Frontal cortex (tissue), 4 donors: ENCODE results near the gene MUC13. TPM values are rescaled to one million over a fixed set of nuclear protein-coding genes. Genes with fewer than 3 reads are reported as not detected.
"Not testable (repeated sequence)": the region's sequence is repeated elsewhere in the genome, so short reads cannot be mapped to it uniquely, and the experiment has no call there.

ENCODE experiments used
- DNase-seq, 2 donors: peaks; one replicate each; pipeline ENCODE4 v3.0.0; 2012; ENCODE audit warnings: low spot score in 2 of 2
- FAIRE-seq: peaks from 2 replicates; lab custom pipeline; 2012; peaks lifted over from hg19 to GRCh38; lab: Jason Lieb, UNC
- total RNA-seq: library from RNA; depleted of rRNA; stranded (reverse); fragments of >200 nt; gene quantifications from one replicate; pipeline ENCODE4 v1.2.3, GENCODE V29; 2014
- donor health status: control.
- donor health status: control.
- donor health status: control.

MUC13 gene, protein sequence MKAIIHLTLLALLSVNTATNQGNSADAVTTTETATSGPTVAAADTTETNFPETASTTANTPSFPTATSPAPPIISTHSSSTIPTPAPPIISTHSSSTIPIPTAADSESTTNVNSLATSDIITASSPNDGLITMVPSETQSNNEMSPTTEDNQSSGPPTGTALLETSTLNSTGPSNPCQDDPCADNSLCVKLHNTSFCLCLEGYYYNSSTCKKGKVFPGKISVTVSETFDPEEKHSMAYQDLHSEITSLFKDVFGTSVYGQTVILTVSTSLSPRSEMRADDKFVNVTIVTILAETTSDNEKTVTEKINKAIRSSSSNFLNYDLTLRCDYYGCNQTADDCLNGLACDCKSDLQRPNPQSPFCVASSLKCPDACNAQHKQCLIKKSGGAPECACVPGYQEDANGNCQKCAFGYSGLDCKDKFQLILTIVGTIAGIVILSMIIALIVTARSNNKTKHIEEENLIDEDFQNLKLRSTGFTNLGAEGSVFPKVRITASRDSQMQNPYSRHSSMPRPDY
- not detected for total RNA-seq

DNA sequence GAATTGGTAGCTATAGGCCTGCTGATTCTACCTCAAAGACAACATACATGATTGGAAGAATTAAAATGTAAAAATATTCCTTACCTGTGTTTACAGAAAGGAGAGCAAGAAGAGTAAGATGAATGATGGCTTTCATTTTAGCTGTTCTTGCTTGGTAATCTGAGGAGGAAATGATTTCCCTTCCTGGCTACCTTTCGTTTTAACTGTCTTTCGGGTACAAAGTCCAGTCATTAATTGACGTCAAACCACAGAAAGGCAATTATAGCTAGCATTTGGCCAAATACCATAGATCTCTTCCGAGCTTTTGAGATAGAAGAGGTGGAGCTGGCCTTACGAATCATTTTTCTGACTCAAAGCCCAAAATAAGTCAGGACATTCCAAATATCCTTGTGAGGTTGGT, at the start of gene MUC13:
MUC13 (minus strand) TSS at position 175 of the 400 bp plus-strand sequence; CDS start at position 136, 39 bp downstream.
- DNase-seq, result no peak
- no peak for FAIRE-seq

DNA sequence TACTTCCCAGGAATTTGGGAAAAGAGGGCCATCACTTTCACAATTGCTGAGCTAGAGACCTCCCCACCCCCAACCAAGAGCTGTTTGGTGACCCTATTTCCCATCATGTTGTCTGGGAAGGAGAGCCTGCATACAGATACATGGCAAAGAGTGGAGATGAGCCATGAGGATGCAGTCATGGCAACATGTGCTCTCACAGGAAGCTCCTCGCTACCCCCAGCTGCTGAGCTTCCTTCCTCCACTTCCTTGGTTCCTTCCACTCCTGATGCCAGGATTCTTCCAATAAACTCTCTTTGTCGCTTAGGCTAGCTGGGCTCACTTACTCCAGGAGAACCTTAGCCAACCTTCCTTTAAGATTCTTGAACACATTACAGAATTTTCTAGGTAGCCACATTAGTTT, 48.3 kb upstream of the MUC13 start:
- FAIRE-seq (no peak), DNase-seq (no peak)

DNA sequence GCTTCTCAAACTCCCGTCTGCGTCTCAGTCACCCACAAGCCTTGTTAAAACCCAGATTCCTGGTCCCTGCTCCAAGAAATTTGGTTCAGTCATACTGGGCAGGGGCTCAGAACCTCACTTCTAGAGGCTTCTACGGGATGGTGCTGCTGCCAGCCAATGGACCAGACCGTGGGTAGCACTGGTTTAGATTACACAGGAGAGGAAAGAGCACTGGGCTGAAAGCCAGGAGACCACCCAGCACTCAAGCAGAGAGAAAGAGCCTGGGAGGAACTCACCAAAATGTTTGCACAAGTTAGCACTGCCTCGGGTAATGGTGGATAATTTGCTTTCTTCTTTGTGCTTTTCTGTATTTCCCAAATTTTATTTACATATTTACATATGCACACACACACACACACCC, 46.9 kb upstream of the MUC13 start:
- no peak for DNase-seq
- no peak for FAIRE-seq

DNA sequence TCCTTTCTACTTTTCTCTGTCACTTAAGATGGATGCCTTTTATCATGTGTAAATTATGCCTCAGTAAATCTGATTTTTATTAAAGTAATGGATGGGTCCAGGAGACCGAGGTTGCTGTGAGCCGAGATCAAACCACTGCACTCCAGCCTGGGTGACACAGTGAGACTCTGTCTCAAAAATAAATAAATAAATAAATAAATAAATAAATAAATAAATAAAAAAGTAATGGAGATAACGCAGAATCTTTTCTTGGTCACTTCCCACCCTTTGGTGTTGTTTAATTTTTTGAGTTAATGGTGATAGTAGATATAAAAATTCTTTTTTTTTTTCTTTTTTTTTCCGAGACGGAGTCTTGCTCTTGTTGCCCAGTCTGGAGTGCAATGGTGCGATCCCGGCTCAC, 44.1 kb upstream of the MUC13 start:
- FAIRE-seq (no peak), DNase-seq (no peak)

DNA sequence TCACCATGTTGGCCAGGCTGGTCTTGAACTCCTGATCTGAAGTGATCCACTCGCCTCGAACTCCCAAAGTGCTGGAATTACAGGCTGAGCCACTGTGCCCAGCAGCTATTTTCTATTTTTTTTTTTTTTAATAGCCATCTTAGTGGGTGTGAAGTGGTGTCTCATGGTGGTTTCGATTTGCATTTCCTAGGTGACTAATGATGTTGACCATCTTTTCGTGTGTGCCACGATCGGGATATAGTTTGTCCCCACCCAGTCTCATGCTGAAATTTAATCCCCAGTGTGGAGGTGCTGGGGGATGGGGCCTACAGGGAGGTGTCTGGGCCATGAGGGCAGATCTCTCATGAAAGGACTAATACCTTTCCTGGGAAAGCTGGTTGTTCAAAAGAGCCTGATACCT, 41.8 kb upstream of the MUC13 start:
- no peak for DNase-seq
- FAIRE-seq, result no peak

DNA sequence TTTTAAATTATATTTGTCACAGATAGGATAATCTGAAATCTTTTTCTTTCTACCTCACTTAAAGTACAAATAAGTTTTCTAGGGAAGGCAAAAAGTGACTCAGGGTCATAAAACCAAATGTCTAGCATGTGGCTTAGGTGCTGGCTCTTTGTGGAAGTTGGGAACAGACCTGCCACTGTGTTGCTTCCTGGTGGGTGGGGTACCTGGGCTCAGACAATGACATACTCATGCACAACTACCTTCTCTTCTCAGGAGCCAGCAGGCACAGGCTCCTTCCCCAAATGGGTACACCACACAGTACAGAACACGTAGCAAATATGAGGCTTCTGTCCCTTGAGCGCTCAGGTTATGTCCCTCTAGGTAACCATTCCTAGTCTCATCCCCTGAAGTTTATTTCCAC, 40.1 kb upstream of the MUC13 start:
- no peak for FAIRE-seq

DNA sequence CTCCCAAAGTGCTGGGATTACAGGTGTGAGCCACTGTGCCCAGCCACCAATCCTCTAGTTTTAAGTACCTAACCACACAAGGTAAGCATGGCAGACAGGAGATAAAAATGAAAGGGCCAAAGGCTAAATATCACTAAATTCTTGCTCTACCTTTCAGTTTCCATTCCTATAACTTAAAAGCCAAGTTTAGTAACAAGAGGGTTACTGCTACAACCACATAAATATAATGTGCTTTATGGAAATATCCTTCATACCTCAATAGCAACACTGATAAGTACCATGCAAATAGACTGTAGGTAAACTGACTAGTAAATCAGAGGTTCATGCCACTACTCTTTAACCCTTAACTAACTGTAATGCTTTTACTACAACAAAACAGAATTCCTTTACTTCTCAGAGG, 38.7 kb upstream of the MUC13 start:
- FAIRE-seq (no peak), DNase-seq (no peak)

More for the DNA sequence above, 40.1 kb upstream of the MUC13 start:
- DNase-seq, result no peak

DNA sequence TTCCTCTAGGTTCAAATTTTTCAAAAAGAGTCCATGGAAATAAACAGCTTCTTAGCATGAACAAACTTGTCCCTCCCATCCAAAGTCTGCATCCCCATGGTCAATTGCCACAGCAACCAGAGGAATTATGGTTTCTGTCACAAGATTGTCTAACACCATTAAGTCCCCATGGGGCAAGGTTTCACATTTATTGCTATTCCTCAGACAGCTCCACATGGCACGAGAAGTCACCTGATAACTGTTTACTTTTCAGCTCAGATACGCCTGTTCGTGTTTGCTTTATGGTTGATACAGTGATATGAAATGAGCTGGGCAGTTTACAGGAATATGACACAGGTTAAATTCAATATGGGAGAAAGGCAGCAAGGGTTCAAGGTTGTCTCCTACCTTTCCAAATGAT, 37.9 kb upstream of the MUC13 start:
- no peak for DNase-seq
- no peak for FAIRE-seq

DNA sequence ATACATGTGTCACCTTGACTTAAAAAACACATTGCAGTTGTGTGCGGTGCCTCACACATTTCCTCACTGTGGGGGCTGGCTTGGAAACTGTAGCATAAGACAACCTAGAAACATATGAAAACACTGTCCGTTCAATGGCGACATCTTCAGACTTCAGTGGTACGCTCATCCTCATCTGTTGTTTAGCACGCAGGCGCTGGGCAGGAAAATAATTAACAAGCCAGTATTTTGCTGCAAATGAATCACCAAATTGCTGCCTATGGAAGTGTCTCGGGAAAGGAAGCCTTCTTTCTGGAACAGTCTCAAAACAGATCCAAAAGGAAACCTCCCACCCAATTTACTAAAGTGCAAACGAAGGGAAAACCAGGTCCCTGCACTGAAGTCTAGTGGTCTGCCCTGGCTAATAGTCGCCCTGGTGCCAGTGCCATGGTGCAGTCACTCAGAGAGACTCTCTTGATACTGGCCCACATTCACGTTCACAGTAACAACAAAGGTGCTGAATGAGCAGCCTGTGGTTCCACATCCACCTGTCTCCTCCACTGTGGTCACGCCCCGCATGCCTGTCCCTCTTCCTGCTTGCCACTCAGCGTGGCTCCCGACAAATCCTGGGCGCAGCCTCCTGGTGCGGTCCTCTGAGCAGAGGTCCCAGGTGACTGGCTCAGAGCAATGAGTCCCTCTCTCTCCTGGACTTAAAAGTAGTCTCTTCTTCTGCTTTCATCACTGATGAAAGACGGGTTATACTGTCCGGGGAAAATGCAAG, 35.6 kb upstream of the MUC13 start:
- FAIRE-seq, result no peak

DNA sequence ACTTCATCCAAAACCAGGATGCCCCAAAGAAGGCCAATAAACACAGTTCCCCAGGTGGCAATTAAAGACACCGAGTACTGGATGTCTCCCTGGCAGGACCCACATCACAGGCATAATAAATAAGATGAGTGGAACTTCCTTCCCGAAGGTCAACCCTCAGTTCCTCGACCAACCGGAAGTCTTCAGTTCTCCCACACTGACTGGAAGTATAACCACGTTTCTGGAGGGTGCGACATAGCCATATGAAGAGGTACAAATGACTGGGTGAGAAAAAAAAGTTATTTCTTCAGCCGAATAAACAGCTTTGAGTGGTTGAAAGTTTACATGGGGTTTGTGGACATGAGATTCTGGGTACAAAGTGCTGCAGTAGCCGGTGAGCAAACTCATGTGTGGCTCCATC, 34.6 kb upstream of the MUC13 start:
- DNase-seq (no peak), FAIRE-seq (no peak)

More for the DNA sequence above, 35.6 kb upstream of the MUC13 start:
- DNase-seq, result no peak

DNA sequence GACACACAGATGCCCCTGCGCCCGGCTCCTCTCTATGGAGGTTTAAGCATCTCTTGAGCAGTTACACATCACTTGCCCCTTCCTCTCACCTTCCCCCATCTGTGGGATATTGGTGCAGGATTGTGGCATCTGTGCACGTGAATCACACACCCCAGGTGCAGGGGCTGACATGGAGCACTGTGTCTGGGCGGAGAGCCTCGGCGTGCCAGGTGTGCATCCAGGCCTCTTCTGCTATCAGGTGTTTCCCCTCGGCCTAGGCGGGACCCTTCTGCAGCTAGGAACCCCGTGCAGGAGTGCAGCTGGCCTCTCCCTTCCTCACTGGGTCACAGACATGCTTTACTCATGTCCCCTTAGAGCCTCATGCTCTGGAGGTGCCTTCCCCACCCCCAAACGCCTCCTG, 33.4 kb upstream of the MUC13 start:
- DNase-seq (no peak), FAIRE-seq (no peak)

DNA sequence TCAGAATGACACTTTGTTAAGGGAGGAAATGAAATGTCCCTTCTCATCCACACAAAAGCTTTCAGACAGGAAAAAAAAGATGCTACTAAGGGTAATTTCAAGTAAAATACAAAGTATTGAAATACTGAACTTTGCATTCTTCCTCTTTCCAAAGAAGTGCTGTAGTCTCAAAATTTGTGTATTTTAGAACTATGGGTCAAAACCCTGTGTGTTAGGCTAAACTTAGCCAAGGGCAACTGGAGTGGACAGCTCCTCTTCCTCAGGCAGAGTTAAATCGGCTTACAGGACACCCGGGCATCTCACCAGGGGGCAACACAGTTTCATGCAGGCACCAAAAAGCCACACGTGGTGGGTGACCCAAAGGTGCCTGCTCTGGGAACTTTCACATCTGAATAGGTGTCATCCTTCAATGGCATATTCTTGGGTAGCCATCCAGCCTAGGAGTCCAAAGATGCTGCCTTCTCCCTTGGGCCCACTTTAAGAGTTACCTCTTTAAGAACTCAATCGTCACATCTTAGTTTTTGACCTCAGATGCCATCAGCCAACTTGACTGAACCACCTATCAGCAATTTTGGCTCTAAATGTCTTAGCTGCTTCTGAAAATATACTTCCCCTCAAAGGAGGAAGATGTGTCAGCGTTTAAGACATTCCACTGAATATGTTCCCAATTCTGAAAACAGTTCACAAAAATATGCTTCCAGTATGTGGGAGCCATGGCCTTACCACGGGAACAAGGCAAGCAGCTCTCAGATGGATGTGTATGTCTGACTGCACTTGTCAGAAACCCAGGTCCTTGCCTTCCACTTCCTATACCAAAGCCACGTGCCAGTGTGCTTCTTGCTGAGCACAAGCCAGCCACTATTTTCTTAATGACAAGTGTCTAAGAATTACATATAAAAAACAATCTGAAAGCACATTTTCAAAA, 32.2 kb upstream of the MUC13 start:
- FAIRE-seq (no peak), DNase-seq (no peak)

DNA sequence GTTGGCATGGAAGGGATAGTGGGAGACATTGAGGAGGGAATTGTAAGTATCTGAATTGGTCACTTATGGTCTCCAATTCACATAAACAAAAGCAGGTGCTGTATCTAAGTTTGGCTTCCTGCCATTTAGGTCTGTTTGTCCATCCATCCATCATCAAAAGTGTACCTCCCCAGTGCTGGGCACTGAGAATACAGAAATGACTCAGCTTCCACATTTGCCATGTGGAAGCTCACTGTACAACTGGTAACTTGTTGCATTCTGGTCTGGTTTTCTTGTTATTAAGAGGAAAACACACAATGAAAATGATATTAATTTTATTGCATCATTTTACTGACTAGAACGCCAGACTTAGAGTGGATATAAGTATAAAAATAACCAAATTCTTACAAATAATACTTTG, 30.9 kb upstream of the MUC13 start:
- FAIRE-seq (no peak), DNase-seq (no peak)

DNA sequence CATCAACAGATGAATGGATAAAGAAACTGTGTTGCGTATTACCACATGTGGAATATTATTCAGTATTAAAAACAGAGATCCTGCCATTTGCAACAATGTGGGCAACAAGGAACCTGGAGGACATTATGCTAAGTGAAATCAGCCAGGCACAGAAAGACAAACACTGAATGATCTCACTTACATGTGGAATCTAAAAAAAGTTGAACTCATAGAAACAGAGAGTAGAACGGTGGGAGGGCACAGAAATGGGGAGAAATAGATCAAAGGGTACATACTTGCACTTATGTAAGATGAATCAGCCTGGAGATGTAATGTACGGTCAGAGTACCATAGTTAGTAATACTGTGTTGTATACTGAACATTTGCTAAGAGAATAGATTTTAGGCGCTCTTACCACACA, 29.8 kb upstream of the MUC13 start:
- FAIRE-seq (no peak), DNase-seq (no peak)

DNA sequence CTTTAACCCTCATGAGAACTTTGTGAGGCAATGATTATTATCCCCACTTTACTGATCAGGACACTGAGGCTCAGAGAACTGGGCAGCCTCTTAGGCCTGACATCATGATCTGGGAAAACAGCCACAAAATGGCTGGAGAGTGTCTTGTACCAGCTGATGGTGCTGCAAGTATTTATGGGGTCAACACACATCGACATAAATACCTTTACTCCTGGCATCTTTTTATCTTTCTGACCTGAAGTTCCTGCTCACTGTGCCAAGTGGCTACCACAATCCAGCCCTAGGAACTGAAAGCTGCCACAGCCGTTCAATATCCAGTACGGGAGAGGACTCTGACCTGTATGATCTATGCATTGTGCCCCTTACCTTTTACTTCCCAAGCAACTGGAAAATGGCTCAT, 29.2 kb upstream of the MUC13 start:
- FAIRE-seq (no peak), DNase-seq (no peak)

DNA sequence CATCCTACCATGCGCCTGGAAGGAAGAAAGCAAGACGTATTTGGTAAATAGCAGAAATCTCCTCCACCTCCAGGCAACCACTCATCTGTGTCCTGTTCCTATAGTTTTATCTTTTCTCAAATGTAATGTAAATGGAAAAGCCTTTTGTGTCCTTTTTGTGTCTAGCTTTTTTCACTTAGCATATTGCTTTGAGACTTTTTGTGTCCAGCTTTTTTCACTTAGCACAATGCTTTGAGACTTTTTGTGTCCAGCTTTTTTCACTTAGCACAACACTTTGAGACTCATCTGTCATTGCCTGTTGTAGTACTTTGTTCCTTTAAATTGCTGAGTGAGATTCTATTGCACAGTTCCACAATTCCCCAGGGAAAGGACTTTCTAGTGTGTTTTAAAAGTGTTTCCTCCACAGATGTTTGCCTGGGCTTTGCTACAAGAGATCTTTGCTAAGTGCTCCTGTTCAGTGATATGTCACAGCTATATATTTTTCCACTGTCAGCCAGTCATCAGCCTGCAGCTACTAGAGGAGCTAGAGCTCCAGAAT, 27.9 kb upstream of the MUC13 start:
- DNase-seq (no peak), FAIRE-seq (no peak)

DNA sequence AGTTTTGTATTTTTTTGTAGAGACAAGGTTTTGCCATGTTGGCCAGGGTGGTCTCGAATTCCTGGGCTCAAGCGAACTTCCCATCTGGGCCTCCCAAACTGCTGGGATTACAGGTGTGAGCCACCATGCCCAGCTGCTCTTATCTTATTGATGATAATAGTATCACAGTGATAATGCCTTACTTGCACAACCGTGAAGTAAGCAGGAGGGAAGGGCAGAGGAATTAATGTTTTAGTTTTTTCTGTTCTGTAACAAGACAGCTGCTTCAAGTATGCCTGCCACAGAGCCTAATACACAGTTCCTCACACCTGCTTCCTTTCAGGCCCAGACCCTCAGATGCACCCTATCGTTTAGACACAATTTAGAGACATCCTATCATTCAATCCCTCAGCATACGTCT, 26.1 kb upstream of the MUC13 start:
- FAIRE-seq (no peak), DNase-seq (no peak)

DNA sequence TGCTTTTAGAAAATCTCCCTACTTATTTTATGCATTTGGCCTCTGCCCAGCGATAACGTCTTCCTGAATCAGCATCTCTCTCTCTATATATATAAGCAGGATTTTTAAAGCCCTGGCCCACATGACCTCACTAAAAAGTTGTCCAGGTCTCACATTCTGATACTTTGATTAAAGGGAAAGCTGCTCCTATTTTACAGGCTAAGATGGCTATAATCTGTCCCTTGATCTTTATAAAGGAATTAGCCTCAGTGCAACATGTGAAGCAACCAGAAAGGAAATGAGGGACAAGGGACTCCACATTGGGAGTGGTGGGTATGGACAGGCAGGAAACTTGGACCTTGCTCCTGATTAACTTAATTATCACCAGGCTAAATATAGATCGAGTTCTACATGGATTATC, 25.6 kb upstream of the MUC13 start:
- DNase-seq, result no peak

DNA sequence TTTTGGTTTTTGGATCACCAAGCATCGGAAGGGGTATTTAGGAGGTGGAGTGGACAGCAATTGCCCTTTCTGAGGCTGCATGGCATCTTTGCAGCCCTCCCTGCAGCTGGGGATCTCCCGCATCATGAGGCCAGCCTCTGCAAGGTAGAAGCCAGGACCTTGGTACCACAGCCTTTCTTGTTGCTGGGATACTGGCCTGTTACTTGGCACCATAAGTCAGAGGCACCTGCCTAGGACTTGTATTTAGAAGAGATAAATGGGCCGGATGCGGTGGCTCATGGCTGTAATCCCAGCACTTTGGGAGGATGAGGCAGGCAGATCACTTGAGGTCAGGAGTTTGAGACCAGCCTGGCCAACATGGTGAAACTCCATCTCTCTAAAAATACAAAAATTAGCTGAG, 23.4 kb upstream of the MUC13 start:
- not testable (repeated sequence) for DNase-seq, FAIRE-seq

More for the DNA sequence above, 25.6 kb upstream of the MUC13 start:
- no peak for FAIRE-seq
